COLO668 (cell line): ENCODE measurements around the gene ABCA10.
"Not testable (repeated sequence)": the region's sequence is repeated elsewhere in the genome, so short reads cannot be mapped to it uniquely, and the experiment has no call there.

Experiments
- DNase-seq: peaks from one replicate; lab custom pipeline; 2025; ENCODE audit not compliant: unreplicated experiment; lab: John Stamatoyannopoulos, UW

Gene ABCA10

DNA sequence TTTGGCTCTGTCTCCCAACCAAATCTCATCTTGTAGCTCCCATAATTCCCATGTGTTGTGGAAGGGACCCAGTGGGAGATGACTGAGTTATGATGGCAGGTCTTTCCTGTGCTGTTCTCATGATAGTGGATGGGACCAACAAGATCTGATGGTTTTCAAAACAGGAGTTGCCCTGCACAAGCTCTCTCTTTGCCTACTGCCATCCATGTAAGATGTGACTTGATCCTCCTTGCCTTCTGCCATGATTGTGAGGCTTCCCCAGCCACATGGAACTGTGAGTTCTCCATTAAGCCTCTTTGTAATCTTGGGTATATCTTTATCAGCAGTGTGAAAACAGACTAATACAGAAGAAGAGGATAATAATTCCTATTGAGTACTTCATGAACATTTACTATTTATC, 60.0 kb downstream of the ABCA10 start:
- DNase-seq = not testable (repeated sequence)

DNA sequence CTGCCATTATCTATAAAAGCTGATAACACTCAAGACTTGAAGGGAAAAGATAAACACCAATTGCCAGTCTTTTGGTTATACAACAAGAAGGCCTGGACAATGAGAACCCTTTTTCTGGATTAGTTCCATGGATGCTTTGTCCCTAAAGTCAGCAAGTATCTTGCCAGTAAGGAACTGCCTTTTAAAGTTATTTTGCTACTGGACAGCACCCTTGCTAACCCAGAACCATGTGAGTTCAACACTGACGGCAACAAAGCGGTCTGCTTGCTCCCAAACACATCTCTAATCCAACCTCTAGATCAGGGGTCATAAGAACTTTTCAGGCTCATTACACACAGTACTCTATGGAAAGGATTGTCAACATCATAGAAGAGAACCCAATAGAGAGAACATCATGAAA, 61.7 kb downstream of the ABCA10 start:
- DNase-seq = no peak

DNA sequence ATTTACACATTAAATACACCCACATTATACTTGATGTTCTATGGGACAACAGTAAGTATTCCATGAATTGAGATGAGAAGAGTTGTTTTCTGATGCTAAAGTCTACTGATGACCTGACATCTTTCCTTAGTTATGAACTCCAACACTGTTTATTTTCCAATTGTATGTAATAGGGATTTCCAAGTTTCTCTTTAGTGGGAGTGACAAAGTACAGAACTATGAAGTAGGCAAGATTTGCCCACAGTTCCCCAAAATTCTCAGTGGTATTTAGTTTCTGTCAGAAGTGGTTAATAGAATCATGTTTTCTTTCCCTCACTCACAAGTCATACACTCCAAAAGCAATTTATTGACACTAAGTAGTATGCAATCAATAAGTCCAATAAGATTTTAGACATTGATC, 64.4 kb downstream of the ABCA10 start:
- DNase-seq = no peak

DNA sequence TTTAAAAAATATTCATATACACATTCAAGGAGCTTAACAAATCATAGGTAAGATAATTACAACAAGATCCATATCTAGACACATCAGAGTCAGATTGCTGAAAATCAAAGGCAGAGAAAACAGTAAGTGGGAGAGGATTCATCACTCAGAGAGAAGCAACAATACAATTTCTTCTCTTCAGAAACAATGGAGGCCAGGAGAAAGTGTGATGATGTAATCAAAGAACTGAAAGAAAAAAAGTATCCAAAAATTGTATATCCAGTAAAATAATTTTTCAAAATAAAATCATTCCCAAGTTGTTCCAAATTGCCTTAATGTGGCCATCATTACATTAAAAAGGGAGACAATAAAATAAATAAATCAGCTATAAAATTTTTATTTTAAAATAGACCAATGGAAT, 69.2 kb downstream of the ABCA10 start:
- no peak for DNase-seq

DNA sequence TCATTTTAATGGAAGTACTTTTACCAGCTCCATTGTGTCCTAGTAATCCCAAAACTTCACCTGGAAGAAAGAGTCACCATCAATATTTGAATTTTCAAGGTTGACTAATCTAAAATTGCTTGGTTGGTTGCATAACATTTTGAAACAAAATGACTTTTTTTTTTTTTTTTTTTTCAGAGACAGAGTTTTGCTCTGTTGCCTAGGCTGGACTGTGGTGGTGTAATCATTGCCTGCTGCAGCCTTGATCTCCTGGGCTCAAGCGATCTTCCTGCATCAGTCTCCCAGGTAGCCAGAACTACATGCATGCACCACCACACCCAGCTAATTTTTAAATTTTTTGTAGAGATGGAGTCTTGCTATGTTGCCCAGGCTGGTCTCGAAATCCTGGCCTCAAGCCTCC, 74.4 kb downstream of the ABCA10 start:
- no peak for DNase-seq

DNA sequence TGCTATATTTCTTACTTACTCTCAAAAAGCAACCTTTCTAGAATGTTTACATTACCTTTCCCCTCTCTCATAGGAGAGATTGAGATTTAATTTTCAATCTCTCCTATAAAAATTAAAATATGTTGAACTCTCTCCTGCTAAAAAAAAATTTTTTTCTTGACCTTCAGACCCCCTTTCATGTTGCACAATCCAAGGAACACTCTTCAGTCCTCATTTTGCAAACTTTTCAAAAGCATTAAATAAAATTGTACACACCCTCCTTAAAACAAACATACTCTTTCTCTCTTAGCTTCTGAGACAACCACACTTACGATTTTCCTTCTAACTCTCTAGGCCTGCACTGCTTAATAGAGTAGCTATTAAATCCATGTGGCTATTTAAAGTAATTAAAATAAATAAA, 78.3 kb downstream of the ABCA10 start:
- DNase-seq = no peak

DNA sequence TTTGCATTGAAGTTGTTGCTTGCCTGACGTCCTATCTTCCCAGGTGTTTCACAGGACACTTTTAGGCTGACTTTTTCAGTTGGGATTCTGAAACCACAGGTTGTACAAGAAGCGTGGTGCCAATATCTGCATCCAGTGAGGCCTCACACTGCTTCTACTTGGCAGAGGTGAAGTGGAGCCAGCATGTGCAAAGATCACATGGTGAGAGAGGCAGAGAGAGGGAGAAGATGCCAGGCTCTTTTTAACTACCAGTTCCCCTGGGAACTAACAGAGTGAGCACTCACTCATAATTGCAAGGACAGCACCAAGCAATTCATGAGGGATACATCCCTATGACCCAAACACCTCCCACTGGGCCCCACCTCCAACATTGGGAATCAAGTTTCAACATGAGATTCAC, 81.2 kb downstream of the ABCA10 start:
- DNase-seq = no peak

DNA sequence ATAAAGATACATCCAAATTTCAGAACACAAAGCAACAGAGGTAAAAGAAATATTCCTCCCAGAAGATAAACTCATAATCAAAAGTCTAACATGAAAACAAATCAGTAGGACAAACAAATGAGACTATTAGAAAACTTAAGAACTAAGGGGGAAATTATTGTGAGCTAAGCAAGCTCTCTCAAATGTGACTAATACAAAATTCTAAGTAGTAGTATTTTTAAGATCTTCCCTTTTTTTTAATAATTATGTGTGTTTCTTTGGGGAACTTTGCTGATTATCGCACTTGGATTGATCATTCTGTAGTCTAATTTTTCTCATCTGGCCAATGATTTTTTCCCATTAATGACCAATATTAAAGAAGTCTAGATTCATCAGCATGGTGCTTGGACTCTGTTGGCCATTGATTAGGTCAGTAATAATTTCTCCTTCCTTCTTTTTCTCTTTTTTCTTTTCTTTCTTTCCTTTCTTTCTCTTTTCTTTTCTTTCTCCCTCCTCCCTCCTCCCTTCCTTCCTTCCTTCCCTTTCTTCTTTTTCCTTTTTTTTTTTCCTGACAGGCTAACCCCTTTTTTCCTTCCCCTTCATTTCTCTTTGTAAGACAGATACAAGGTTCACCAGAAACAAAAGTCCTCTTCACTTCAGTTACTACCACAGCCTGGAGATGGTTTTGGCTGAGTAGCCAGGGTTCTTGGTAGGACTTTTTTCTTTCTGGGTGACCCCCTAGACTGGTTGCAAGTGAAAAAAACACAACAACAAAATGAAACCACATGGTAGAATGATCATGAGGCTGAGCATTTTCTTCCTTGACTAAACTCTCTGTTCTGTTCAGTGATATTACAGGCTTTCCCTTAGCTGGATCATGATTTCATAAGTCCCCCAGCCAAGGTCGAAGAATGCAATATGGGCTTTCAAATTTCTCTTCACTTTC, 84.0 kb downstream of the ABCA10 start:
- no peak for DNase-seq

DNA sequence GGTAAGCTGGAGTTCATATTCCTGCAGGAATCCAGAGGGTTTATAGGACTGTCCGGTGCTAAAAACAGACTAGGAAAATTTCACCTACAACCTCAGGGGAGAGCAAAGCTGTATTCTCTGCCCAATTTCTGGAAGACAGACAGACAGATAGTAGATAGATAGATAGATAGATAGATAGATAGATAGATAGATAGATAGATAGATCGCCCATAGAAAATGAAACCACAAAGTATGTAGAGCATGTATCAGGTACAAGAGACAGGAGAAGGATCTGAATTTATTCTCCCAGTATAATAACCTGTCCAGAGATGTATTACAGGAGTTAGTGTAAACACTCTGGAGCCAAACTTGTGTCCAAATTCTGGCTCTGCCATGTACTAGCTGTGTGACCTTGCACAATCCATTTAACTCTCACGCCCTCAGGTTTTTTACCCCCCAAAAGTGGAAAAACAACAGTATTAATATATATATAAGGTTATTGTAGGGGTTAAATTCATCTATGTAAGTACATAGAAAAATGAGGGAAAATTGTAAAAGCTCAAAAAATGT, 84.9 kb downstream of the ABCA10 start:
- no peak for DNase-seq

DNA sequence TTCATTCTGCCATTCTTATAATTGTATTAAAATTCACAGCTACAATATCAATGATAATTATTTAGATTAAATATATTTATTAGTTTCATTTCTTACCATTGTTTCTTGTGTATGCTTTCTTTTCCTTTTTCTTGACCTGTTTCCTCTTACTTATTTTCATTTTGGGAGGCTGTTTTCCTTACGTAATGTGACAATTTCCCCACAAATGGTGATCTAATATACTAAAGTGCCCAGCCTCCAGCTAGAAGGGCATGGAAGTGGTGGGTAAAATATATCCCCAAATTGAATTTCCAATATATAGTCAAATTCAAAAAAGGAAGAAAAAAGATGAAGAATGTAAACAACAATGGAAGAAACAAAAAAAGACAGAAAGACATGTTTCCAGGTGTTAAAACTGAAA, 85.5 kb downstream of the ABCA10 start:
- no peak for DNase-seq

DNA sequence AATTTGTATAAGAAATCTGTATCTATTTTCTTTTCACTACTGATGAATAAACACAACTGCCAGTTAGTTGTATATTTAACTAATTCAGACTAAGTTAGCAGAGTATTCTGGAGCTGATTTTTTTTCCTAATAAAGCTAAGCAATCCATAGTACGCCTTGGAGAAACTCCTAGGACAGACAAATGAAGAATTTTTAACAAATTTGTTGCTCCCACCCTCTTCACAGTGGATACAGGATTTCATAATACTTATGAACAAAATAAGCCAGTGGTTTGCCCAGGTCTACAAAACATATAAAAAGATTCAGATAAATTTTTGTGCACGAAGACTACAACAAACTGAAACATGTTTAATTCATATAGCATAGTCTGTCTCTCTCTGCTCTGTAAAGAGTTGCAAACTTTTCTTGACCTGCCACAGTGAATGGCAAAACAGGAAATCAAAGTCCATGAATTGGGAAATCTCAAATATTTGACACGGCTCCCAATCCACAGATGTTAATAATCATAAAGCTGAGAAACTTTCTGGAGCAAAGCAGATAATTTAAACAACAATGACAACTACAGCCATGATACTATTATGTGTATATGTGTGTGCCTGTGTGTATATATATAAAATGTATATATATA, 86.3 kb downstream of the ABCA10 start:
- no peak for DNase-seq

DNA sequence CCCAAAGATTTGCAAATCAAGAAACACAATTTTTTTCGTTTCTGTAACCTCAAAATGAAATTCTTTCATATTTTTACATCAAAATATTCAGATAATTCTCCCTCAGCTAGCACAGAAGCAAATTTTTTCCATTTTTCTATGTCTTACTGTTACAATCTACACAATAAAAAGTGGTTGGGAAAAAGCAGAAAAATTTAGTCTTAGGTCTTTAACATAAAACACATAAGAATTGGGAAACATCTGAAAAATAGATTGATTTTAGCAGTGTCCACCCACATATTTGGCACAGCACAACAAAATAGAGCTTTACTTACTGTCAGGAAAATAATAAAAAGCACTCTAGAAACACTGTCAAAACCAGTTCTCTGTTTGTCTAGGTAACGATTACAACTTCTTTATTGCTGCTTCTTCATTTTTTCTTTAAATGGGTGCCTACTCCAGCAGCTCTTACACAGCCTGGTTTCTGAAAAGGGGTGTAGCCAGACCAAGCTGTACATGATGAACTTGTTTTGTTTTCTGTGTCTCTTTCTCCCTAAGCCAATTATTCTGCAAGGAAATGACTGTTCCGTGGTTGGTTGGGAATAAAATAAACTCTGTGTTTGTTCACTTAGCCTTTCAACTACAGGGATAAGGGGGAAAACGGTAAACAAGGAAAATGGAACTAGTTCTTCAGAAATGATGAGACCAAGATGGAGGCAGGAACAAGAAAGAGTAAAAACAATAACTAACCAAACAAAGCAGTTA, 87.0 kb downstream of the ABCA10 start, which contains the start of gene ABCA6:
TSS of gene ABCA6 (minus strand) at position 465 of the 744 bp plus-strand sequence. CDS start 1,192 bp downstream, outside the sequence.
- DNase-seq = no peak

DNA sequence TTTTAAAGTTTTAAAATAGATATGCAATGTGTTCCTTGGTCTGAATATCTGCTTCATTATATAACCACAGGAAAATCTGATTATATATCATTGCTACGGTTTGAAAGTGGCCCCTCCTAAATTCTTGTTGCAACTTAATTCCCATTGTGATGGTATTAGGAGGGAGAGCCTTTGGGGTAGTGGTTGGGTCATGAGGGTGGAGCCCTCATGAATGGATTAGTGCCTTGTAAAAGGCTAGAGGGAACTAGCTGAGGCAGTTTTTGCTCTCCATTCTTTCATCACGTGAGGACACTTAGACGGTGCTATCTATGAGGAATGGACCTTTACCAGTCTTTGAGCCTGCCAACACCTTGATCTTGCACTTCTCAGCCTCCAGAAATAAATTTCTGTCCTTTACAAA, 94.5 kb downstream of the ABCA10 start:
- DNase-seq = no peak

DNA sequence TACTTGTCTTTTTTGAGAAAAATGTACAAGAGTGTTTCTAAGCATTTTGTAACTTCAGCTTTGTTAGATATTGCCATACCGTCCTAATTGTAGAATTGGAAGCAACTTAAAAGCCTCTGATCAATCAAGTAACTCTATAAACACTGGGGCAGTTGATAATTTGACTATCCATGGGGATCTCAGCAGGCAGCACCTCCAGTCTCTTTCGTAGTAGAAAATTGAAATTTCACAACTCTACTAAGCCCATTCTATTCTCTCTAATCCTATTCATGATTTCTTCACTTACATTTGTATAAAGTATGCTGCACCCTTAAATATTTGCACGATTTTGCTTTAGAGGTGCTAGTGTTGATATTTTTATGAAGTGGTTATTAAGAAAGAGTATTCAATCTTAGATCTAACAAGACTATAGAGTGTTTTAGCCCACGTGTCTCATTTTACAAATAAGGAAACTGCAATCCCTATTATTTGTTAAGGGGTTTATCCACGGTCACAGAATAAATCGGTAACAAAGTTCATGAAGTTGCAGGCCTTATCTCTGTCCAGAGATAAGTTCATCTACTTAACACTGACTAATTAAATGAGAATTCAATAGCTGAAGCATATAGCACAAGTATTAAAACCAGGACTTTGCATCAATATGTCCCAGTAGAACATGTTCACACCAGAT, 97.9 kb downstream of the ABCA10 start:
- no peak for DNase-seq

DNA sequence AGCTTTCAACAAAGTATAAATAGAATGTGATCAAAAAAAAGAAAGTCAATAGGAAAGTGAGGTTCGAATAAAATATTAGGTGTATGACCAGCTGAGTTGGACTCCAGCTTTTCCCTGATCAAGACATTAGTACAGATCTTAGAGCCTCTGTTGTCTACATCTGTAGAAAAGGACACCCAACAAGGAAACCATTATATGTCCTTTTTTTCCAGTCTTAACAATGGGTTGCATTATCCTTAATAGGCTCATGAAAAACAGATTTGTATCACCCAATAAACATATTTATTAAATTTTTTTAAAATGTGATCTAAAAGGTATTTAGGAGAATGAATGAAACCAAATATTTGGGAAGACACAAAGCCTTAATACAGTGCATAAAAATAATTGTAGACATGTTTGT, 105.0 kb downstream of the ABCA10 start:
- no peak for DNase-seq

DNA sequence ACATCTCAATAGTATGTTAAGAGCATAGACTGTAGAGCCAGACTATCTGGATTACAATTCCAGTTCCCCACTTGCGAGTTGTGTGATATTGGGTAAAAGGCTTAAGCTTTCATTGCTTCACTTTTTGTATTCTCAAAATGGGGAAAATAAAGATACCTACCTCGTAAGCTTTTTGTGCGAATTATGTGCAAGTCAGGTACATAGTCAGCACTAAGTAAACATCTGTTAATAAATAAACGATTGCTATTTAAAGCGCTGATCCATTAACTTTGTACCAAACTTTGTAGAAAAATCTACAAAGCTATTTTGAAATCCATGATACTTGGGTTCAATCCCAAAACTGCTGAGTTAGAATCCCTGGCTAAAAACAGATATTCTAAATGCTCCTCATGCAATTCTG, 106.6 kb downstream of the ABCA10 start:
- no peak for DNase-seq

DNA sequence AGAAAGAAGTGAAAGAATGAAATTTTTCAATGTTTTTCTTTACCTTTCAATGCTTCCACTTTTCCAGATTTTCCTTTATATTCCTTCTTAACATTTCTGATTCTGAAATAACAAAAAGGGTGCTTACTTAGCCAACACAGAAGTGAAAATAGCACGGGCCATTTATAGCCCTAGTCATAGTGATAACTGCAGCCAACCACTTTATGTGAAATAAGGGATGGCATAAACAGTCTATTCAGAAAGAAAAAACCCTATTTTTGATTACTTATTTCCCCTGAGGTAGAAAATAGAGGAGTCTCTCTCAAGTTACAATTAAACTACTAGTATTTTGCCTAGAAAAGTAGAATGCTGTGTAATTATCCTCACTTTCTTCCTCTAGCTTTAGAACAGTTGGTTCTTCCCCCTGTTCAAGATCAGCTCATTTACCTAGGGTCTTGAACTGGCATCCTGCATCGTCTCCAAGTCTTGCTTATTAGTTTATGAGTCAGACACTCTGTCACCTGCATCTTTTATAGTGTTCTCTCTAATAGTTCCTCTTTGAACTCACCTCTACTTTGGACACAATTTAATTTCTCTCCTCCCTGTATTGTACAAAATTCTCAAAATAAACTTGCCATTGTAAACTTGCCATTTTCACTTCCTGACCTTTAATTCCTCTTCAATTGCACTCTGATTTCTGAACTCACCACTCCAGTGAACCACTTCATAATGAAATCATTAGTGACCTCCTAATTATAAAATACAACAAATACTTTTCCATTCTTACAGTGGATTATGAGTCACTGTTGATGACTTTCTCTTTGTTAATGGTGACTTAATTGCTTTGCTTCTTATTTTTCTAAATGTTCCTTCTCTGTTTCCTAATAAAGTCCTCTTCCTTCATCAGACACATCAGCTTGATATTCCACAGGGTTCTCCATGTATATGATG, 110.5 kb downstream of the ABCA10 start:
- DNase-seq = no peak

DNA sequence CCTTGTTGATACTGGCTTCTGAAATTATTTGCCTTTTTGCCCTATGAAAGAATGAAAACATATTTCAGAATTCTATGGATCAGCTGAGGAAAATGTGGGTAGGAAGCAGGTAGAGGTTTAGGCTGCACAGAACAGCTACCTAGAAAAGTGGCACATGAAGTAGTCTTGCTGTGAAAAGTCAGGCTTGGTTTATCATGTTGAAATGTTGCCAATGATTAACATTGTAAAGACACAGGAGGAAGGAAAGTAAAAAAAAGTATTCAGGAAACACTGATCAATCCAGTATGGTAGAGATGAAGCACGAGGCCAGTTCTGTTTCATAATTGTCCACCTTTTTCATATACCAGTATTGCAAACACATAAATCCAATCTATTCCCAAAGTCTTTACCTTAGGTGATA, 116.8 kb downstream of the ABCA10 start:
- DNase-seq = no peak

DNA sequence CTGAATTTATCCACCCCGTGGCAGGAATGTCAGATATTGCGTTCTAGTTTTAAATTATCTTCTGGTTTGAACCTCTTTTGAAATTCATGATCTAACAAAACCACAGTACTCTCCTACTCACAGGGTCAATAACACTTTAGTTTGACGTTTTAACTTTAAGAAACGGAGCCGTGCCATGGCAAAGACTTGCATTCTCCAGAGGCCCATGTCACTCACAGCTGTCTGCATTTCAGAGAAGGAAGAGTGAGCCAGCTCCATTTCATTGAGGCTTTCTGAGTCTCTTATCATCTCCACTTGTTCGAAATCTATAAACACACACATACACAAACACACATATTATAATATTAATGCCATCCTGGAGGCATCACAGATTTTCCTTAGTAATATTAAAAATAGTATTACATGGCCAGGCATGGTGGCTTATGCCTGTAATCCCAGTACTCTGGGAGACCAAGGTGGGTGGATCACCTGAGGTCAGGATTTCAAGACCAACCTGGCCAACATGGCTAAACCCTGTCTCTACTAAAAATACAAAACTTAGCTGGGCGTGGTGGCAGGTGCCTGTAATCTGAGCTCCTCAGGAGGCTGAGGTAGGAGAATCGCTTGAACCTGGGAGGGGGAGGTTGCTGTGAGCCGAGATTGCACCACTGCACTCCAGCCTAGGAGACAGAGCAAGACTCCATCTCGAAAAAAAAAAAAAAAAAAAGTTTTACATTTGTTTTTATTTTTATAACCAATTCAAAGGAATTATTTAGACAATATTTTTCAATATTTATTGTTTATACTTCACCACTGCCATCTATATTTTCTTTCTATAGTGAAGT, 122.5 kb downstream of the ABCA10 start:
- no peak for DNase-seq
